ENCODE results near the gene ARGLU1.

The ARGLU1 gene

DNA sequence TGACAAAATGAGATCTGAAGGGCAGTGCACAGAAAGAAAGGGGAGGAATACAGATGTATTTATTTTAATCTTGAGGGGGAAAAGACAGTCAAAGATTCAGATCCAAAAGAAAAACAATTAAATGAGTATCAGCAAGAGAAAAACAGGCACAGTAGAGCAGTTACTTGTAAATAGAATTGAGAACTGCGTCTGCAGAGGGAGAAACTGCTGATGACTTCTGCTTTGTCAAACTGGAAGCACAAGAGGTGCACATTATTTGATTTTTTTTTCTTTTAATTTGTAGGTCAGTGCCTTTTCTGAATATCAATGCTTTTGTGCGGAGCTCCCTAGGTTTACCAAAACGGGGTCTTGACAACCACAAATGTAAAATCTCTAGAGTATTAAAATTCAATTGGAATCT lies 69.8 kb downstream of the ARGLU1 start:
- DNase-seq = no peak

DNA sequence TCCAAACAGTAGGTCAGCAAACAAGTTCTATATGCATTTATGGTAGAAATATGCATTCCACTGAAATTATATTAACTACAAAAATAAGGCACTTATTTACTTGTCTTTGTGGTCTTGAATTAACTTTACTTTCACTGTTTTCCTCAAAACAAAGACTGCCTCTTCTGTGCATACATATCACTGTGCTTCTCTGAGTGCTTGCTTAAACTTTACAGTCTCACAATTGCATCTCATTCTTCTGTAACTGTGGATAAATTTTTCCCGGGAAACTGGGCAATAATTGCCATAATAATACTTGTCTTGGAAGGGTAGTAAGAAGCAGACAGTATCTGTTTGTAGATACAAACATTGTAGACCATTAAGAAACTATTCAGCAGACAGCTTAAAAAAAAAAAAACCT lies 70.9 kb downstream of the ARGLU1 start:
- DNase-seq = no peak

- peak; percentile 84 for DNase-seq
Observed at GRCh38 chr13:106496072-106496997, 71.6 kb downstream of the ARGLU1 start.

- DNase-seq = no peak
Observed at GRCh38 chr13:106494936-106495335, 73.0 kb downstream of the ARGLU1 start.

DNA sequence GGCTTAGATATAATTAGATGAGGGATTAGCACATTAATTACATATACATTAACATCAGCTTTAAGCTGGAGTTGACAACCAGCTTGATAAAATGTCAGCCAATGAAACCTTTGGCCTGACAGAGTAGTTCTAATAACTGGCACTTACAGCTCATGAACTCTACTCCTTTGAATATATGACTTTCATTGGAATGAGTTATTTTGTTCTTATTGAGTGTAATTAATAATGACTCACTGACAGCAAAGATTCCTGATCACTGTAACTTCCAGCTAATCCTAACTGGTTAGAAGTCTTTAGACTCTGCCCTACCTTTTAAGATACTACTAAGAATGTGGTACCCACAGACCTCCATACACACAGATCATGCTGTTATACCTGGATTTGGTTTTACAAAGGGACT lies 73.4 kb downstream of the ARGLU1 start:
- DNase-seq = no peak

GRCh38 chr13:106493533-106494220 lies 74.3 kb downstream of the ARGLU1 start:
- DNase-seq = no peak

DNA sequence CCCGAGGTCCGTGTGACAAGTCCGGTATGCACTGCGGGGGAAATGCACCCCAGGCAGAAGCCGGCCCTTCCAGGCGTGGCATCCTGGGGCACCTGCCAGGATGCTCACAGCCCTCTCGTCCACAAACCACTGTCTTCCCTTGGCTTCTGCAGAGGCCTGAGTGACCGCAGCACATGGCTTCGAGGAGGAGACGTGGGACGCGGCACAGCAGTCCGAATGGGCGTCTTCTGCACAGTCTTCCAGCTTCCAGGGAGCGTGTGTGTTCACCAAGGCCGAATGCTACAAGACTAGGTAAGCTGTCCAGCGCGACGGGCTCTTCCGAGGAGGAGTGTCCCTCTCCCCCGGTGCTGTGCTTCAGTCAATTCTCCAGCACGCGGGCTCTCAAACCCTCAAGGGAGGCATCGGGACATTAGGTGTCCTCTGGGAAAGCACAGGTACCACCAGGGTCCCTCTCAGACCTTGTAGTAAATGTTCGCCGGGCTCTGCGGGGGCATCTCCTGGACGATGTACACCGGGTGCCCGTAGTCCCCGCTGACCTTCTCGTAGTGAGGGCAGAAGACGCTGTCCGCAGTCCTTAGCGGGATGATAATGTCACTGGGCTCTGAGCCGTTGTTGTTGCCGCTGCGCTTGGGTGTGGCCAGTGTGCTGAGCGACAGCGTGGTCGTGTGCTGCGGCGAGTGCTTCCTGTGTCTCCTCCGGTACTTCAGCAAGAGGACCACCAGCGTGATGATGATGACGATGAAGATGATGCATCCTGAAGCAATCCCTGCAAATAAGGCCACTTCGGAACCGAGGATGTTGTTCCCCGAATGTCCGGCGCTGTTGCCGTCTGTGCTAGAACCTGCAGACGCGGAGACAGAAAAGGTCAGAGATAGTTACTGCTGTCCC lies 75.1 kb downstream of the ARGLU1 start:
- no peak for DNase-seq

GRCh38 chr13:106491928-106492587 lies 75.9 kb downstream of the ARGLU1 start:
- no peak for DNase-seq

Measured in NCI-H69 (cell line).